Epithelial cell of proximal tubule (primary cell): Measurements from ENCODE around the gene PSMD11. TPM values are rescaled to one million over a fixed set of nuclear protein-coding genes. Genes with fewer than 3 reads are reported as not detected.
"Not testable (repeated sequence)": the region's sequence is repeated elsewhere in the genome, so short reads cannot be mapped to it uniquely, and the experiment has no call there.

Source experiments
- DNase-seq: peaks from one replicate; pipeline ENCODE4 v3.0.0-alpha.2; 2011; ENCODE audit warnings: low read depth
- H3K4me3 ChIP-seq: 2 replicates; pipeline ENCODE4 v1.5.1; 2011; ENCODE audit warnings: low read depth, mild to moderate bottlenecking, low read length
- CTCF ChIP-seq: conservative IDR thresholded peaks from 2 replicates; pipeline ENCODE4 v1.5.1; 2012; ENCODE audit warnings: low read depth, mild to moderate bottlenecking, low read length
- total RNA-seq: library from RNA; depleted of rRNA; stranded (reverse); fragments of >200 nt; gene quantifications from 2 replicates; pipeline ENCODE4 v1.2.3, GENCODE V29; 2015

Gene PSMD11
- total RNA-seq, 1 donor from 2014 or later: 90.3 TPM

GRCh38 chr17:32523827-32524552 is 79.7 kb downstream of the PSMD11 start:
- TF ChIP-seq CTCF: no peak
- H3K4me3 ChIP-seq: no peak overlapping the region
- no peak for DNase-seq

- not testable (repeated sequence) for H3K4me3 ChIP-seq, DNase-seq
These were observed 80.2 kb downstream of the PSMD11 start for GRCh38 chr17:32524553-32524880.

- no peak overlapping the region for H3K4me3 ChIP-seq
- DNase-seq: no peak
- TF ChIP-seq CTCF: no peak
These were observed 80.8 kb downstream of the PSMD11 start for GRCh38 chr17:32525122-32525521.

GRCh38 chr17:32527146-32527545 is 82.8 kb downstream of the PSMD11 start:
- H3K4me3 ChIP-seq: no peak overlapping the region
- DNase-seq: no peak
- TF ChIP-seq CTCF: no peak

- TF ChIP-seq CTCF: no peak
- DNase-seq: no peak
- H3K4me3 ChIP-seq: no peak overlapping the region
These were observed 84.5 kb downstream of the PSMD11 start for GRCh38 chr17:32528825-32529224.

- DNase-seq: no peak
- TF ChIP-seq CTCF: no peak
- no peak overlapping the region for H3K4me3 ChIP-seq
These were observed 85.3 kb downstream of the PSMD11 start for GRCh38 chr17:32529604-32530003.

Other genes starting within 250 kb of the PSMD11 start
- under 0.01 TPM in 1 of 2 replicates, not detected in the other for gene RHBDL3, start 178.7 kb upstream of the PSMD11 start, total RNA-seq
- gene C17orf75, start 102.3 kb upstream of the PSMD11 start, total RNA-seq: 15.4 and 22.1 TPM in 2 replicates
- gene ZNF207, start 94.4 kb upstream of the PSMD11 start, total RNA-seq: 108 and 179 TPM in 2 replicates
- 7.0 and 8.0 TPM in 2 replicates for gene CDK5R1, start 42.5 kb downstream of the PSMD11 start, total RNA-seq